Measurements from ENCODE around the gene SCN2B. TPM values are rescaled to one million over a fixed set of nuclear protein-coding genes. Genes with fewer than 3 reads are reported as not detected.

SCN2B gene
- total RNA-seq, 4 donors from 2014 or later = 0.14 to 0.37 TPM; not detected in 2

DNA sequence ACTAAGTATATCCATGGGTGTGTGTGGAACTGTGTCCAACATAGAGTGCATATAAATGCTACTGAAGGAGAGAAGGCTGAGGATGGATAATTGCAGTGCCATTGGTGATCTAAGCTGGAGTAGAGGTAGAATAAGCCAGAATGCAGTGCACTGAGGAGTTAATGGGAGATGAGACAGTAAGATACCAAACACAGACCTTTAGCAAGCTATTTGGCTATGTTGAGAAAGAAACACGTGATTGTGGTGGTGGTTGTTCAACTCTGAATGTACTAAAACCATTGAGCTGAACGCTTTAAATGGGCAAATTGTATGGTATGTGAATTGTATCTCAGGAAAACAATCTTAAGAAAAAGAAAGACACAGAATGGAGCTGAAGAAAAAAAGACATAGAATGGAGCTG, 25.5 kb upstream of the SCN2B start:
- H3K36me3 ChIP-seq = no peaks in the 10 kb centered on the region
- DNase-seq = no peak
- no peak overlapping the region for H3K4me3 ChIP-seq
- H3K27me3 ChIP-seq = no peaks in the 10 kb centered on the region
- TF ChIP-seq EP300 (IDR thresholded peaks at IDR 0.05; ENCODE audit: low read depth) = no peak
- TF ChIP-seq POLR2A (IDR thresholded peaks at IDR 0.05) = no peak
- no peak for TF ChIP-seq POLR2AphosphoS5 (IDR thresholded peaks at IDR 0.05)
- TF ChIP-seq CTCF (IDR thresholded peaks at IDR 0.05) = no peak
- H3K9me3 ChIP-seq = no peaks in the 10 kb centered on the region
- H3K4me1 ChIP-seq = peaks cover 6 to 49% (median 19%) of the 10 kb centered on the region in 4 donors
- H3K27ac ChIP-seq = peak overlapping the region; percentile 55 to 74 (median 72)
- intact Hi-C loops (cut with DNase I; ENCODE audit: low total_unique reads) = no loop called here
- WGBS, 2 donors (ENCODE audit: low coverage in 1 of 2) = 83 to 90% methylated on average over 2 of the region's 2 CpGs
- in situ Hi-C loops (cut with MboI; ENCODE audit: low pct_ligation_motif_present in 1 of 4, low pct_unique_long_range_greater_than_20kb in 1 of 4, low sequenced_read_pairs in 3 of 4) = loop anchor here in 2 of 4 donors (5.0 to 10.0 kb wide), 2 partner anchors 83 to 155 kb away; partner anchors contain the start of gene UBE4A (in 1 of the 2)

DNA sequence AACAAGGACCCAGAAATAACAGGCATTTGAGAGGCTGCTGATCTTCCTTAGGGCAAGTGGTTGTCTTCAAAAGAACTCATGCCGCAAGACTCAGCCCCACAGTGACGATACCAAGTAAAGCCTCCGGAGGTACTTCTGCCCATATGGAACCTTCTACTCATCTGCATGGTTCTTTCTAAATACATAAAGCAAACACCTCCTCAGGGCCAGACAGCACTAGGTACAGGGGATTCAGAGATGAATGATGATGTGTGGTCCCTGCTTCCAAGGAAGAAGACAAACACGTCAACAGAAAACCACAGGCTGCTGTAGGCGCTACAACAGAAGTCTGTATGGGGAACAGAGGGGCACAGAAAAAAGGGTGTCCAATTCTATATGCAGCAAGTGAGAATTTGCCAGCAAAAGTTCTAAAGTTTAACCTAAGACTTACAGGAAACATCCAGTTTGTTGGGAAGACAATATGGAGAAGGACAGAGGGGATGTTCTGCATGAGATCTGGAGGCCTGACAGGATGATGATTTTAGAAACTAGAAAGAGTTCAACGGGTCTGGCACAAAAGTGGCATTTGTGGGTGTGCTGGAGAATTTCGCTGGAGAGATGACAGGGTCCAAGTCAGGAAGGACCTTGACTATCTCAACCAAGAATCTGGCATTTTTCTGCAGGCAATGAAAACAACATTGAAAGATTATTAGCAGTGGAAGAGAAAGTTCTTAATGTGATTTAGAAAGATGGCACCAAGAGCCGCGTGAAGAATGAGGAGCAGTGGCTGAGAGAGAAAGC, 24.7 kb upstream of the SCN2B start:
- in situ Hi-C loops (cut with MboI; ENCODE audit: low pct_ligation_motif_present in 1 of 4, low pct_unique_long_range_greater_than_20kb in 1 of 4, low sequenced_read_pairs in 3 of 4) (loop anchor here in 2 of 4 donors (5.0 to 10.0 kb wide), 2 partner anchors 84 to 156 kb away; partner anchors contain the start of gene UBE4A (in 1 of the 2)), intact Hi-C loops (cut with DNase I; ENCODE audit: low total_unique reads) (no loop called here)
- no peaks in the 10 kb centered on the region for H3K27me3 ChIP-seq
- 79 to 91% methylated on average over 8 to 9 of the region's 9 CpGs for WGBS, 2 donors (ENCODE audit: low coverage in 1 of 2)
- H3K9me3 ChIP-seq = no peaks in the 10 kb centered on the region
- no peak for DNase-seq
- H3K4me1 ChIP-seq = peaks cover 6 to 40% (median 16%) of the 10 kb centered on the region in 4 donors
- H3K36me3 ChIP-seq = no peaks in the 10 kb centered on the region
- TF ChIP-seq POLR2AphosphoS5 (IDR thresholded peaks at IDR 0.05) (no peak), POLR2A (IDR thresholded peaks at IDR 0.05) (no peak), CTCF (IDR thresholded peaks at IDR 0.05) (no peak), EP300 (IDR thresholded peaks at IDR 0.05; ENCODE audit: low read depth) (no peak)
- no peak overlapping the region for H3K4me3 ChIP-seq
- H3K27ac ChIP-seq = peak overlapping the region in 1 of 4 donors; percentile 74

- in situ Hi-C loops (cut with MboI; ENCODE audit: low pct_ligation_motif_present in 1 of 4, low pct_unique_long_range_greater_than_20kb in 1 of 4, low sequenced_read_pairs in 3 of 4) = loop anchor here in 2 of 4 donors (5.0 to 10.0 kb wide), 2 partner anchors 84 to 157 kb away; partner anchors contain the start of gene UBE4A (in 1 of the 2)
- no peak for DNase-seq
- intact Hi-C loops (cut with DNase I; ENCODE audit: low total_unique reads) = no loop called here
- Histone ChIP-seq H3K4me1 (peaks cover 8 to 38% (median 17%) of the 10 kb centered on the region in 4 donors), H3K9me3 (no peaks in the 10 kb centered on the region), H3K4me3 (no peak overlapping the region), H3K36me3 (no peaks in the 10 kb centered on the region), H3K27ac (no peak overlapping the region), H3K27me3 (no peaks in the 10 kb centered on the region)
- WGBS, 2 donors (ENCODE audit: low coverage in 1 of 2) = 83 to 98% methylated on average over 1 to 5 of the region's 5 CpGs
- TF ChIP-seq EP300 (IDR thresholded peaks at IDR 0.05; ENCODE audit: low read depth) (no peak), POLR2AphosphoS5 (IDR thresholded peaks at IDR 0.05) (no peak), CTCF (IDR thresholded peaks at IDR 0.05) (no peak), POLR2A (IDR thresholded peaks at IDR 0.05) (no peak)
Observed at GRCh38 chr11:118200497-118200896, 24.1 kb upstream of the SCN2B start.

- H3K36me3 ChIP-seq = no peaks in the 10 kb centered on the region
- H3K4me3 ChIP-seq = no peak overlapping the region
- H3K4me1 ChIP-seq = peaks cover 15 to 51% (median 26%) of the 10 kb centered on the region in 4 donors
- TF ChIP-seq POLR2AphosphoS5 (IDR thresholded peaks at IDR 0.05) = no peak
- no peak for TF ChIP-seq EP300 (IDR thresholded peaks at IDR 0.05; ENCODE audit: low read depth)
- TF ChIP-seq POLR2A (IDR thresholded peaks at IDR 0.05) = no peak
- no peak for TF ChIP-seq CTCF (IDR thresholded peaks at IDR 0.05)
- no peaks in the 10 kb centered on the region for H3K9me3 ChIP-seq
- intact Hi-C loops (cut with DNase I; ENCODE audit: low total_unique reads) (loop anchor here (5.0 kb wide), 1 partner anchor 153 kb away; no protein-coding TSS in a partner anchor), in situ Hi-C loops (cut with MboI; ENCODE audit: low pct_ligation_motif_present in 1 of 4, low pct_unique_long_range_greater_than_20kb in 1 of 4, low sequenced_read_pairs in 3 of 4) (loop anchor here in 3 of 4 donors (5.0 to 25.0 kb wide), 5 partner anchors 88 to 296 kb away; partner anchors contain the start of gene UBE4A (in 2 of the 3))
- no peak overlapping the region for H3K27ac ChIP-seq
- DNase-seq = no peak
- WGBS, 2 donors (ENCODE audit: low coverage in 1 of 2) = 83 to 91% methylated on average over 5 to 6 of the region's 6 CpGs
- H3K27me3 ChIP-seq = no peaks in the 10 kb centered on the region
Observed at GRCh38 chr11:118199135-118199534, 22.7 kb upstream of the SCN2B start.

Measured in transverse colon (tissue), 4 donors.